Naive thymus-derived CD8-positive, alpha-beta T cell (primary cell): Measurements from ENCODE around the gene TXNDC16. TPM values are rescaled to one million over a fixed set of nuclear protein-coding genes. Genes with fewer than 3 reads are reported as not detected.

Experiments
- ATAC-seq, 2 donors: fragments of 150-1000 bp; cut with Tn5 transposase in 1 of 2; sonication (Bioruptor Pico), chemical (Tn5 transposase) in 1 of 2; 1 replicate in 1 of 2; 2 replicates in 1 of 2; pipeline ENCODE4 v1.10.0; 2021; ENCODE audit warnings: mild to moderate bottlenecking in 2 of 2, moderate library complexity in 2 of 2
- POLR2A ChIA-PET: fragments of 350-600 bp; sonication (Branson Sonifier 250); formaldehyde crosslinking; loops from one replicate; lab custom pipeline; 2021; ENCODE audit warnings: antibody characterized with exemption; lab: Charles Lee
- DNase-seq, 10 donors: peaks; one replicate each; pipeline versions ENCODE4 v3.0.0 to v3.0.0-alpha.2; 2020 to 2022
- H3K27ac Mint-ChIP-seq, 10 donors: one replicate each; pipeline ENCODE4 v1.8.0; 2020 to 2022; ENCODE audit warnings: mild to moderate bottlenecking in 10 of 10, mixed read lengths in 10 of 10, moderate library complexity in 4 of 10, inconsistent platforms in 1 of 10
- H3K27me3 Mint-ChIP-seq, 5 donors: one replicate each; pipeline ENCODE4 v1.8.0; 2021 to 2022; ENCODE audit warnings: mixed read lengths in 5 of 5
- H3K36me3 Mint-ChIP-seq, 3 donors: one replicate each; pipeline ENCODE4 v1.8.0; 2020 to 2022; ENCODE audit warnings: mixed read lengths in 3 of 3, mild to moderate bottlenecking in 2 of 3, inconsistent platforms in 1 of 3
- H3K4me1 Mint-ChIP-seq, 4 donors: one replicate each; pipeline ENCODE4 v1.8.0; 2021 to 2022; ENCODE audit warnings: mixed read lengths in 4 of 4
- H3K4me3 Mint-ChIP-seq, 10 donors: one replicate each; pipeline ENCODE4 v1.8.0; 2020 to 2022; ENCODE audit warnings: mild to moderate bottlenecking in 10 of 10, mixed read lengths in 10 of 10, moderate library complexity in 6 of 10, inconsistent platforms in 1 of 10
- H3K9me3 Mint-ChIP-seq, 9 donors: one replicate each; pipeline ENCODE4 v1.8.0; 2020 to 2022; ENCODE audit warnings: mixed read lengths in 9 of 9, mild to moderate bottlenecking in 3 of 9, inconsistent platforms in 1 of 9, moderate library complexity in 1 of 9
- polyA plus RNA-seq, 3 donors: library from polyadenylated mRNA; unstranded; fragments of 300-500 nt; fragmentation: Illumina TruSeq; gene quantifications; one replicate each; pipeline ENCODE4 v1.2.3, GENCODE V29; 2021
- total RNA-seq, 8 experiments: library from RNA in 2 of 8; stranded (reverse) in 2 of 8; gene quantifications; one replicate each; pipeline ENCODE4 v1.2.3 and lab custom pipeline; 2021 to 2026

Gene TXNDC16
- total and polyA plus RNA-seq, 5 experiments from 2014 or later: 1.6 to 9.2 (median 2.2) TPM

DNA sequence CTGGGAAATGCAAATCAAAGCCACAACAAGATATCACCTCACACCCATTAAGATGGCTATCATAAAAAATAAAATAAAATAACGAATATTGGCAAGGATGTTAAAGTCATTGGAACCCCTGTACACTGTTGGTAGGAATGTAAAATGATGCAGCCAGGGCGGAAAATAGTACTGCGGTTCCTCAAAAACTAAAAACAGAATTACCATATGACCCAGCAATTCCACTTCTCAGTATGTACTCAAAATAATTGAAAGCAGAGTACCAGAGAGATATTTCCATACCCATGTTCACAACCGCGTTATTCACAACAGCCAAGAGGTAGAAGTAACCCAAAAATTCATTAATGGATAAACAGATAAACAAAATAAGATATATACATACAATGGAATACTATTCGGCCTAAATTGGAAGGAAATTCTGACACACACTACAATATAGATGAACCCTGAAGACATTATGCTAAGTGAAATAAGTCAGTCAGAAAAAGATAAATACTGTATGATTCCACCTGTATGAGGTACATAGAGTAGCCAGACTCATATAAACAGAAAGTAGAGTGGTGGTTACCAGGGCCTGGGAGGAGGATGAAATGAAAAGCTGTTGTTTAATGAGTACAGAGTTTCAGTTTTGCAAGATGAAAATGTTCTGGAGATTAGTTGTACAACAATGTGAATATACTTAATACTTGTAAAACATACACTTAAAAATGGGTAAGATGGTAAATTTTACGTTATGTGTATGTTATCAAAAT is 84.6 kb downstream of the TXNDC16 start:
- H3K27me3 Mint-ChIP-seq: no peaks in the 10 kb centered on the region
- H3K27ac Mint-ChIP-seq: peak overlapping the region in 1 of 10 donors; percentile 44
- peaks cover 0 to 10% (median 3%) of the 10 kb centered on the region in 4 donors for H3K4me1 Mint-ChIP-seq
- H3K36me3 Mint-ChIP-seq: peaks cover 3 to 18% (median 14%) of the 10 kb centered on the region in 3 donors
- POLR2A ChIA-PET: no interaction called here
- ATAC-seq (no peak), DNase-seq (no peak)
- H3K4me3 Mint-ChIP-seq: no peak overlapping the region
- peaks cover 0 to 5% (median 0%) of the 10 kb centered on the region in 9 donors for H3K9me3 Mint-ChIP-seq

DNA sequence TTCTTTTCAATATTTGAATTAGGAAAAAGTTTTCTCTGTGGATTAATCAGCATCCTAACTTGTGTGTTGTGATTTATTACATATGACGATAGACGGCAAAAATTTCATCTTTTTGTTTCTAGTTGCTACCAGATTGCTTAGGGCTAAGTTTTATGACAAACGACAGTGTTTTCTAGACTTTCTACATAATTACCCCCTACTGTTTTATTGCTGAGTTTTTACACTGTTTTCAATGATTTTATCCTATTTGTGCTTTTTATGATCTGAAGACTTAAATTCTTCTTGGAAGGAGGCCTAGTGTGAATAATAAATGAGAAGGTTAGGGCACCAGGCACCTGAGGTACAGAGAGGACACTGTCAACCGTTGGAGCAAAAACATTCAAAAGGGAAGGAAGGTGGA is 88.1 kb downstream of the TXNDC16 start:
- Mint-ChIP-seq H3K4me3 (no peak overlapping the region), H3K4me1 (peaks cover 0 to 3% (median under 1%) of the 10 kb centered on the region in 4 donors), H3K27me3 (no peaks in the 10 kb centered on the region), H3K9me3 (peaks cover 0 to 17% (median 7%) of the 10 kb centered on the region in 9 donors), H3K27ac (no peak overlapping the region), H3K36me3 (peaks cover 14 to 38% (median 37%) of the 10 kb centered on the region in 3 donors)
- POLR2A ChIA-PET: no interaction called here
- DNase-seq: no peak
- no peak for ATAC-seq

DNA sequence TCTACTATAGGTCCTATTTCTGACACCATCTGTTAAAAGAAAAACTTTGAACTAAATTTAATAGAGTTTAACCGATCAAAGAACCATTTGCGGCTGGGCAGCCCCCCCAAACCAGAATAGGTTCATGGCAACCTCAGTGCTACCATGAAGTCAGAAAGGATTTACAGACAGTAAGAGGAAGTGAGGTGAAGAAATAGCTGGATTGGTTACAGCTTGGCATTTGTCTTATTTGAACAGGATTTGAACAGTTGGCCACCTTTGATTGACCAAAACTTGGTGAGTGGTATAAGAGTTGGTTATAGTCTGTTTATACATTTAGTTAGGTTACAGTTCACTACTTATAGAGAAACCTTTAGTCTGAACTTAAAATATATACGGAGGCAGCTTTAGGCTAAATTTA is 88.9 kb downstream of the TXNDC16 start:
- no peak for DNase-seq
- Mint-ChIP-seq H3K4me3 (no peak overlapping the region), H3K27ac (peak overlapping the region in 1 of 10 donors; percentile 15), H3K9me3 (peaks cover 0 to 17% (median 7%) of the 10 kb centered on the region in 9 donors), H3K4me1 (peaks cover 0 to 3% (median under 1%) of the 10 kb centered on the region in 4 donors), H3K36me3 (peaks cover 14 to 35% (median 33%) of the 10 kb centered on the region in 3 donors), H3K27me3 (no peaks in the 10 kb centered on the region)
- ATAC-seq: no peak
- POLR2A ChIA-PET: no interaction called here

DNA sequence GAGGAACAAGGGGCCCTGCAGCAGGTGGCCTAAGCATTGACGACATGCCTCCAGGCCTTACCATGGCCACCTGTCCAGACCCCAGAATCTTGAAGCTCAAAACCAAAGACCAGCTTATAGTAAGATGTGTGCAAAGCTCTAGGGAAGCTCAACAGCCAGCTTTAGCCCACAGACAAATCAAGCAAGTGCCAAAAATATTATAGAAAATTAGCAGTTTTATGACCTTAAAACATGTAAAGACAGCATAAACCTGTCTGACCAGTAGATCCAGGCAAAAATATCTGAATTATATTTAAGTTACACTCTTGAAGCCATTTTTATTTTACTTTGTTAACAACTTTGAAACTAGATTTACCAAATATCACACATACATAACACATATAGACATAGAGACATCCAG is 90.6 kb downstream of the TXNDC16 start:
- ATAC-seq: no peak
- Mint-ChIP-seq H3K9me3 (peaks cover 0 to 17% (median 7%) of the 10 kb centered on the region in 9 donors), H3K4me1 (peaks cover 0 to 3% (median 2%) of the 10 kb centered on the region in 4 donors), H3K27me3 (no peaks in the 10 kb centered on the region), H3K27ac (no peak overlapping the region), H3K36me3 (peaks cover 14 to 35% (median 35%) of the 10 kb centered on the region in 3 donors), H3K4me3 (no peak overlapping the region)
- no peak for DNase-seq
- POLR2A ChIA-PET: no interaction called here

DNA sequence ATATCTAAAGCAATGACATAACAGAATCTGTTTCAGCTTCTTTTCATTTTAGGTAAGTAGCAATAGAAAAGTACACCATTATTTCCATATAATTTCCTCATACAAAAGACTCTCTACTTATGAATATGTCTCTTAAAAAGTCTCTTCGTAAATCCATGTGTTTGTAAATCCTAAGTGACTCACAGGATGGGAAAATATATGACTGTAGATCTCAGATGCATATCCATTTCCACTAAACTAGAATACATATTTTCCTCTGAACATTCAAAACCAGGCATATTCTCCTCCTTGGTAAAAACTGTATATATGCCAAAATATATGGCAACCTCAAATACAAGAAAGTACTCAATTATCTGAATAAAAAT is 93.6 kb downstream of the TXNDC16 start:
- no peaks in the 10 kb centered on the region for H3K27me3 Mint-ChIP-seq
- POLR2A ChIA-PET: interaction anchor here (0.6 kb wide), 1 partner anchor 328 kb away, joined by 5 read pairs; no protein-coding TSS in a partner anchor
- ATAC-seq (no peak), DNase-seq (no peak)
- H3K4me3 Mint-ChIP-seq: no peak overlapping the region
- H3K4me1 Mint-ChIP-seq: peaks cover 0 to 3% (median 0%) of the 10 kb centered on the region in 4 donors
- H3K36me3 Mint-ChIP-seq: peaks cover 14 to 54% (median 39%) of the 10 kb centered on the region in 3 donors
- H3K9me3 Mint-ChIP-seq: peaks cover 0 to 17% (median 7%) of the 10 kb centered on the region in 9 donors
- no peak overlapping the region for H3K27ac Mint-ChIP-seq

DNA sequence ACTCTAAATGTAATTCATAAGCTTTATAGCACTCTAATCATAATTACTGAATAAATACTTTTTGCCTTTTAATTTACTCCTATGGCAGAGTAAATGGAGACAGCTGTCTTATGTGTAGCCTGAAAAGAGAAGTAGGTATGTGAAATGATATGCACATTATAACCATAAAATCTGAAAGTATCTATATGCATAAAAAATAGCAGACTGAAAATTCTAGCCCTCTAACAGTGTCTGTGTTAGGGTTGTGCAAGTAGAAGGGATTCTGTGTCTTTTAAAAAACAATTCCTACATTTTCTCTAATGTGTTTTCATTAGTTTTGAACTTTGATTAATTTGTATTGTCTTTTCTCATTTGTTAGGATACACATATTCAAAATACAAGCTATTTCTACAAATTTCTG is 94.9 kb downstream of the TXNDC16 start:
- peaks cover 21 to 57% (median 45%) of the 10 kb centered on the region in 3 donors for H3K36me3 Mint-ChIP-seq
- no peak for DNase-seq
- H3K4me3 Mint-ChIP-seq: no peak overlapping the region
- no peaks in the 10 kb centered on the region for H3K27me3 Mint-ChIP-seq
- POLR2A ChIA-PET: no interaction called here
- peaks cover 0 to 3% (median 0%) of the 10 kb centered on the region in 4 donors for H3K4me1 Mint-ChIP-seq
- H3K27ac Mint-ChIP-seq: no peak overlapping the region
- no peak for ATAC-seq
- peaks cover 0 to 12% (median 7%) of the 10 kb centered on the region in 9 donors for H3K9me3 Mint-ChIP-seq

- Mint-ChIP-seq H3K9me3 (peaks cover 0 to 5% (median 3%) of the 10 kb centered on the region in 9 donors), H3K27ac (peak overlapping the region in 1 of 10 donors; percentile 17), H3K4me3 (no peak overlapping the region), H3K36me3 (peaks cover 20 to 59% (median 51%) of the 10 kb centered on the region in 3 donors), H3K4me1 (peaks cover 0 to 3% (median 0%) of the 10 kb centered on the region in 4 donors), H3K27me3 (no peaks in the 10 kb centered on the region)
- POLR2A ChIA-PET: no interaction called here
- ATAC-seq (no peak), DNase-seq (no peak)
Observed at GRCh38 chr14:52455291-52456088, 96.8 kb downstream of the TXNDC16 start.

DNA sequence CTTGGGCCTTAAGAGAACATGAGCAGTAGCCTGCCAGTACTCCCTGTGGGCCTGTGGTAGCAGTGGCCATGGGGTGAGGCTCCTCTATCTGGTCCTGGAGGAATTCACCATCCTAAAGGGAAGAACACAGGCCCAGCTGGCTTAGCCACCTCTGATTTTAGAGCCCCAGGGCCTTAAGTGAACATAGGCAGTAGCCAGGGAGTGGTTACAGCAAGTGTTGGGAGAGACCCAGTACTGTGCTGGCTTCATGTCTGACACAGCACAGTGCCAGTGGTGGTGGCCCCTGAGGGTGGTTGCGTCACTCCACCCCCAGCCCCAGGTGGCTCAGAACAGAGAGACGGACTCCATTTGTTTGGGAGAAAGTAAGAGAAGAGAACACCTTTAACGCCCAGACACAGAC is 105.1 kb downstream of the TXNDC16 start:
- DNase-seq: no peak
- POLR2A ChIA-PET: interaction anchor here (0.7 kb wide), 1 partner anchor 78 kb away, joined by 3 read pairs; no protein-coding TSS in a partner anchor
- H3K27me3 Mint-ChIP-seq: no peaks in the 10 kb centered on the region

DNA sequence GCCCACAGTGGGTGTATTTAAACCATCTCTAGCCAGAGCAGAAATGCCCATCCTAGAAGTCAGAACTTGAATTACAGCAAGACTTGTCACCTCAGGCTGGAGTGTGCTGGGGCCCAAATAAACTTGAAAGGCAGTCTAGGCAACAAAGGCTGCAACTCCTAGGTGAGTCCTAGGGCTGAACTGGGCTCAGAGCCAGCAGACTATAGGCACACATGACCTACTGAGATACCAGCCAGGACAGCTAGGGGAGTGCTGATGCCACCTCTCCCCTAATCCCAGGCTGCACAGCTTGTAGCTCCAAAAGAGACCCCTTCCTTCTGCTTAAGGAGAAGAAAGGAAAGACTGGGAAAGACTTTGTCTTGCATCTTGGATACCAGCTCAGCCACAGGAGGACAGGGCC is 106.0 kb downstream of the TXNDC16 start:
- DNase-seq (no peak), ATAC-seq (no peak)
- Mint-ChIP-seq H3K4me1 (peaks cover 0 to 7% (median 0%) of the 10 kb centered on the region in 4 donors), H3K9me3 (peaks cover 5 to 31% (median 12%) of the 10 kb centered on the region in 9 donors), H3K36me3 (peaks cover 45 to 64% (median 56%) of the 10 kb centered on the region in 3 donors), H3K27me3 (no peaks in the 10 kb centered on the region), H3K27ac (no peak overlapping the region), H3K4me3 (no peak overlapping the region)
- POLR2A ChIA-PET: no interaction called here

More for the DNA sequence above, 105.1 kb downstream of the TXNDC16 start:
- H3K36me3 Mint-ChIP-seq: peaks cover 45 to 72% (median 54%) of the 10 kb centered on the region in 3 donors
- ATAC-seq: no peak
- peaks cover 0 to 7% (median 0%) of the 10 kb centered on the region in 4 donors for H3K4me1 Mint-ChIP-seq
- peaks cover 5 to 31% (median 12%) of the 10 kb centered on the region in 9 donors for H3K9me3 Mint-ChIP-seq
- no peak overlapping the region for H3K27ac Mint-ChIP-seq
- H3K4me3 Mint-ChIP-seq: no peak overlapping the region

- POLR2A ChIA-PET: no interaction called here
- H3K27ac Mint-ChIP-seq: peak overlapping the region in 1 of 10 donors; percentile 7
- H3K4me1 Mint-ChIP-seq: peaks cover 0 to 5% (median 0%) of the 10 kb centered on the region in 4 donors
- peaks cover 0 to 11% (median 0%) of the 10 kb centered on the region in 9 donors for H3K9me3 Mint-ChIP-seq
- peaks cover 25 to 45% (median 42%) of the 10 kb centered on the region in 3 donors for H3K36me3 Mint-ChIP-seq
- ATAC-seq (no peak), DNase-seq (no peak)
- no peak overlapping the region for H3K4me3 Mint-ChIP-seq
- H3K27me3 Mint-ChIP-seq: no peaks in the 10 kb centered on the region
Observed at GRCh38 chr14:52443506-52443905, 108.8 kb downstream of the TXNDC16 start.

DNA sequence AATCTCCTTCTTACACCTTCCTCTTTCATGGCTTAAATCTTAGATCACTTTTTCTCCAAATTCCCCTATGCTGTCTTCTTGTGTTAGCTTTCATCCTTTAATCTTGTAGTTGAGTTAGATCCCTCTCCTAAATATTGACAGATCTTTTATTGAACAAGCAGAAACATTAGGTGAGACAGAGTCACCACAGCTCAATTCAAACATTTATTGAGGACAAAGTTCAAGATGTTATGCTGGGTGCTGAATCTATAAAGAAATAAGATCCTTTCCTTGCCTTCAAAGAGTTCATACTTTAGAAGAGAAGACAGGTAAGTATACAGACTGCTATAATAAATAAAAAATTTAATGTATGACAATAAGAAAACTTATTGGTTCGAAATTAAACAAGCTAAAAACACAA is 109.7 kb downstream of the TXNDC16 start:
- Mint-ChIP-seq H3K36me3 (peaks cover 17 to 45% (median 36%) of the 10 kb centered on the region in 3 donors), H3K27me3 (no peaks in the 10 kb centered on the region), H3K27ac (no peak overlapping the region), H3K4me1 (peaks cover 0 to 5% (median 2%) of the 10 kb centered on the region in 4 donors), H3K4me3 (no peak overlapping the region), H3K9me3 (peaks cover 0 to 2% (median 0%) of the 10 kb centered on the region in 9 donors)
- DNase-seq (no peak), ATAC-seq (no peak)
- POLR2A ChIA-PET: interaction anchor here (0.6 kb wide), 1 partner anchor 189 kb away, joined by 4 read pairs; no protein-coding TSS in a partner anchor

- H3K4me1 Mint-ChIP-seq: peaks cover 0 to 5% (median 2%) of the 10 kb centered on the region in 4 donors
- ATAC-seq (no peak), DNase-seq (no peak)
- peaks cover 14 to 44% (median 33%) of the 10 kb centered on the region in 3 donors for H3K36me3 Mint-ChIP-seq
- no peaks in the 10 kb centered on the region for H3K9me3 Mint-ChIP-seq
- POLR2A ChIA-PET: no interaction called here
- no peak overlapping the region for H3K27ac Mint-ChIP-seq
- H3K27me3 Mint-ChIP-seq: no peaks in the 10 kb centered on the region
- no peak overlapping the region for H3K4me3 Mint-ChIP-seq
Observed at GRCh38 chr14:52442166-52442565, 110.1 kb downstream of the TXNDC16 start.
